Cardiac fibroblast (primary cell): ENCODE results near the gene TMPRSS15.
A peak's percentile ranks its signal among the peaks of the same experiment; 100 is the strongest.

Source experiments
- DNase-seq, 2 donors: peaks; one replicate each; pipeline versions ENCODE4 v3.0.0 to v3.0.0-alpha.2; 2010; ENCODE audit warnings: low read depth in 2 of 2
- H3K4me3 ChIP-seq, 2 donors: replicated peaks in 1 of 2; 1 replicate in 1 of 2; 2 replicates in 1 of 2; pipeline ENCODE4 v1.5.1; 2011; ENCODE audit warnings: low read depth in 2 of 2, low read length in 2 of 2, mild to moderate bottlenecking in 2 of 2, moderate library complexity in 1 of 2
- CTCF ChIP-seq: IDR thresholded peaks from one replicate; pipeline ENCODE4 v1.5.1; 2011; ENCODE audit warnings: low read depth, mild to moderate bottlenecking, low read length, inconsistent platforms

The TMPRSS15 gene

GRCh38 chr21:18350216-18350615 lies 53.4 kb downstream of the TMPRSS15 start:
- H3K4me3 ChIP-seq: no peak overlapping the region
- DNase-seq: no peak
- TF ChIP-seq CTCF: no peak

- no peak for DNase-seq
- no peak for TF ChIP-seq CTCF
- no peak overlapping the region for H3K4me3 ChIP-seq
Observed at GRCh38 chr21:18349468-18349867, 54.1 kb downstream of the TMPRSS15 start.

GRCh38 chr21:18340387-18340942 lies 63.1 kb downstream of the TMPRSS15 start:
- DNase-seq: peak in 1 of 2 donors; percentile 2
- no peak for TF ChIP-seq CTCF
- no peak overlapping the region for H3K4me3 ChIP-seq

GRCh38 chr21:18335651-18336236 lies 67.8 kb downstream of the TMPRSS15 start:
- no peak overlapping the region for H3K4me3 ChIP-seq

GRCh38 chr21:18334066-18334465 lies 69.5 kb downstream of the TMPRSS15 start:
- H3K4me3 ChIP-seq: no peak overlapping the region
- DNase-seq: no peak
- no peak for TF ChIP-seq CTCF

More at GRCh38 chr21:18335651-18336236, 67.8 kb downstream of the TMPRSS15 start:
- TF ChIP-seq CTCF: no peak
- no peak for DNase-seq

- DNase-seq: no peak
- no peak for TF ChIP-seq CTCF
- no peak overlapping the region for H3K4me3 ChIP-seq
Observed at GRCh38 chr21:18318156-18318555, 85.4 kb downstream of the TMPRSS15 start.

- no peak overlapping the region for H3K4me3 ChIP-seq
- no peak for TF ChIP-seq CTCF
- DNase-seq: no peak
Observed at GRCh38 chr21:18298228-18298627, 105.4 kb downstream of the TMPRSS15 start.
